Measurements from ENCODE around the gene MEST. TPM values are rescaled to one million over a fixed set of nuclear protein-coding genes. Genes with fewer than 3 reads are reported as not detected.
"Not testable (repeated sequence)": the region's sequence is repeated elsewhere in the genome, so short reads cannot be mapped to it uniquely, and the experiment has no call there.

MEST gene
- total RNA-seq, 1 experiment from 2014 or later, result 112 TPM

DNA sequence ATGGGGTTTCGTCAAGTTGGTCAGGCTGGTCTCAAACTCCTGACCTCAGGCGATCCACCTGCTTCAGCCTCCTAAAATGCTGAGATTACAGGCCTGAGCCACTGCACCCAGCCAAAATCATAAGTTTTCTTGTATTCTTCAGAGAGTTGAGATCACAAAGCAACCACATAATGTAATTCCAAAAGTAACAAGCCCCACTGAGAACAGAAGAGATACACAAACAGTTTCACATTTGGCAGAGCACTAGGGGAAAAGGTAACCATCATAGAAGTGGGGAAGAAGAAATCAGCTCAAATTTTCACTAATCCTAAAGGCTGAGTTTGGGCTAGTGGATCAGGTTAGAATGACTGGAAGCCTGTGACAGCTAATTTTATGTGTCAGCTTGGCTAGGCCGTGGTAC lies 45.6 kb upstream of the MEST start:
- no peaks in the 10 kb centered on the region for H4K20me1 ChIP-seq (ENCODE audit: control insufficient read depth, insufficient read depth, insufficient read length)
- H4K91ac ChIP-seq (ENCODE audit: insufficient read length, low read depth, low read length), result no peak overlapping the region
- H3K4ac ChIP-seq (ENCODE audit: low read depth, low read length), result no peak overlapping the region
- H2BK15ac ChIP-seq (ENCODE audit: low read depth, low read length), result no peak overlapping the region
- no peaks in the 10 kb centered on the region for H3K79me1 ChIP-seq (ENCODE audit: insufficient read depth, low read depth, low read length, poor library complexity, severe bottlenecking)
- Mint-ChIP-seq H3K27me3 (ENCODE audit: low read depth) (no peaks in the 10 kb centered on the region; the same call in 1 of the 2 replicates), H3K36me3 (ENCODE audit: insufficient read depth in 1 of 3, low read depth in 3 of 3) (peaks cover 3 to 8% (median 6%) of the 10 kb centered on the region in 3 experiments; a peak in 6 of 7 replicates), H3K4me3 (no peak overlapping the region), H3K4me1 (peaks cover 9 to 11% of the 10 kb centered on the region in 2 experiments), H3K9me3 (peaks cover 12 to 14% of the 10 kb centered on the region in 2 experiments), H3K27ac (no peak overlapping the region)
- peaks cover 4% of the 10 kb centered on the region for H3K23me2 ChIP-seq (ENCODE audit: insufficient read length, low read depth, low read length, poor library complexity, severe bottlenecking)
- no peak overlapping the region for H3K27ac ChIP-seq (ENCODE audit: insufficient read length, low read depth, low read length)
- H3K4me1 ChIP-seq (ENCODE audit: insufficient read depth, low read length), result peaks cover 4% of the 10 kb centered on the region
- H4K8ac ChIP-seq (replicated peaks; ENCODE audit: insufficient read length, low read depth, low read length), result no peak overlapping the region
- no peak overlapping the region for H2BK120ac ChIP-seq (ENCODE audit: low read depth, low read length, poor library complexity, severe bottlenecking)
- no peak overlapping the region for H3K18ac ChIP-seq (ENCODE audit: insufficient read length, low read depth, low read length)
- H3K14ac ChIP-seq (ENCODE audit: insufficient read depth, low read length), result no peak overlapping the region
- H3K27me3 ChIP-seq (ENCODE audit: insufficient read depth, low read length), result no peaks in the 10 kb centered on the region
- no peak overlapping the region for H4K5ac ChIP-seq (ENCODE audit: insufficient read length, low read depth, low read length)
- no peak overlapping the region for H2AK5ac ChIP-seq (ENCODE audit: insufficient read length, low read length)
- no peaks in the 10 kb centered on the region for H3K9me3 ChIP-seq (ENCODE audit: control insufficient read depth, low read depth, low read length)
- TF ChIP-seq, protein P1, sequence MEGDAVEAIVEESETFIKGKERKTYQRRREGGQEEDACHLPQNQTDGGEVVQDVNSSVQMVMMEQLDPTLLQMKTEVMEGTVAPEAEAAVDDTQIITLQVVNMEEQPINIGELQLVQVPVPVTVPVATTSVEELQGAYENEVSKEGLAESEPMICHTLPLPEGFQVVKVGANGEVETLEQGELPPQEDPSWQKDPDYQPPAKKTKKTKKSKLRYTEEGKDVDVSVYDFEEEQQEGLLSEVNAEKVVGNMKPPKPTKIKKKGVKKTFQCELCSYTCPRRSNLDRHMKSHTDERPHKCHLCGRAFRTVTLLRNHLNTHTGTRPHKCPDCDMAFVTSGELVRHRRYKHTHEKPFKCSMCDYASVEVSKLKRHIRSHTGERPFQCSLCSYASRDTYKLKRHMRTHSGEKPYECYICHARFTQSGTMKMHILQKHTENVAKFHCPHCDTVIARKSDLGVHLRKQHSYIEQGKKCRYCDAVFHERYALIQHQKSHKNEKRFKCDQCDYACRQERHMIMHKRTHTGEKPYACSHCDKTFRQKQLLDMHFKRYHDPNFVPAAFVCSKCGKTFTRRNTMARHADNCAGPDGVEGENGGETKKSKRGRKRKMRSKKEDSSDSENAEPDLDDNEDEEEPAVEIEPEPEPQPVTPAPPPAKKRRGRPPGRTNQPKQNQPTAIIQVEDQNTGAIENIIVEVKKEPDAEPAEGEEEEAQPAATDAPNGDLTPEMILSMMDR (conservative IDR thresholded peaks at IDR 0.05), result no peak
- no peak overlapping the region for H2AFZ ChIP-seq (ENCODE audit: low read length)
- no peaks in the 10 kb centered on the region for H3K79me2 ChIP-seq (ENCODE audit: insufficient read depth, low read length)
- H2BK5ac ChIP-seq (ENCODE audit: insufficient read length, low read length), result no peak overlapping the region
- no CpG with 5 or more reads among the region's 3 CpGs for WGBS (ENCODE audit: extremely low coverage, insufficient read length, low lambda C conversion rate)
- no peak overlapping the region for H3K4me2 ChIP-seq (ENCODE audit: insufficient read depth, insufficient read length, low read length)
- no peak overlapping the region for H3T11ph ChIP-seq (ENCODE audit: low read length)
- H2BK12ac ChIP-seq (ENCODE audit: insufficient read length, low read depth, low read length), result no peak overlapping the region
- no peak overlapping the region for H2BK20ac ChIP-seq (ENCODE audit: low read depth, low read length, poor library complexity, severe bottlenecking)
- no peak overlapping the region for H3K23ac ChIP-seq (ENCODE audit: insufficient read length, low read depth, low read length)
- DNase-seq, result no peak
- H3K9ac ChIP-seq (ENCODE audit: extremely low read depth, insufficient read length, low read length), result no peak overlapping the region
- no peak overlapping the region for H3K56ac ChIP-seq (ENCODE audit: insufficient read length, low read depth, low read length)

DNA sequence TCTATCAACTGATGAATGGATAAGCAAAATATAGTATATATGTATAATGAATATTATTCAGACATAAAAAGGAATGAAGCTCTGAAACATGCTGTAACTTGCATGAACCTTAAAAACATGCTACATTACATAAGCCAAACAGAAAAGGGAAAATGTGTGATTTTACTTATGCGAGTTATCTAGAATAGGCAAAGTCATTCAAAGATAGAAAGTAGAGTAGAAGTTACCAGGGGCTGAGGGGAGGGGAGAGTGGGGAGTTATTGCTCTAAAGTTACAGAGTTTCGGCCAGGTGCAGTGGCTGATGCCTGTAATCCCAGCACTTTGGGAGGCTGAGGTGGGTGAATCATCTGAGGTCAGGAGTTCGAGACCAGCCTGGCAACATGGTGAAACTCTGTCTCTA lies 40.5 kb upstream of the MEST start:
- not testable (repeated sequence) for DNase-seq; H3T11ph ChIP-seq (ENCODE audit: low read length); H3K4ac ChIP-seq (ENCODE audit: low read depth, low read length); H4K91ac ChIP-seq (ENCODE audit: insufficient read length, low read depth, low read length); H3K27ac Mint-ChIP-seq; H2BK15ac ChIP-seq (ENCODE audit: low read depth, low read length); H2AK5ac ChIP-seq (ENCODE audit: insufficient read length, low read length); H2BK20ac ChIP-seq (ENCODE audit: low read depth, low read length, poor library complexity, severe bottlenecking); H3K79me1 ChIP-seq (ENCODE audit: insufficient read depth, low read depth, low read length, poor library complexity, severe bottlenecking); H3K23ac ChIP-seq (ENCODE audit: insufficient read length, low read depth, low read length); H4K20me1 ChIP-seq (ENCODE audit: control insufficient read depth, insufficient read depth, insufficient read length); H4K5ac ChIP-seq (ENCODE audit: insufficient read length, low read depth, low read length); H3K18ac ChIP-seq (ENCODE audit: insufficient read length, low read depth, low read length); H3K14ac ChIP-seq (ENCODE audit: insufficient read depth, low read length); H3K36me3 Mint-ChIP-seq (ENCODE audit: insufficient read depth in 1 of 3, low read depth in 3 of 3); H3K27ac ChIP-seq (ENCODE audit: insufficient read length, low read depth, low read length); H2BK120ac ChIP-seq (ENCODE audit: low read depth, low read length, poor library complexity, severe bottlenecking); H2BK12ac ChIP-seq (ENCODE audit: insufficient read length, low read depth, low read length); H3K4me1 ChIP-seq (ENCODE audit: insufficient read depth, low read length); H3K27me3 ChIP-seq (ENCODE audit: insufficient read depth, low read length); H3K4me3 Mint-ChIP-seq; H3K4me1 Mint-ChIP-seq; H3K23me2 ChIP-seq (ENCODE audit: insufficient read length, low read depth, low read length, poor library complexity, severe bottlenecking); H3K27me3 Mint-ChIP-seq (ENCODE audit: low read depth); H2AFZ ChIP-seq (ENCODE audit: low read length); H3K4me2 ChIP-seq (ENCODE audit: insufficient read depth, insufficient read length, low read length); H3K9me3 ChIP-seq (ENCODE audit: control insufficient read depth, low read depth, low read length); H3K56ac ChIP-seq (ENCODE audit: insufficient read length, low read depth, low read length); H4K8ac ChIP-seq (replicated peaks; ENCODE audit: insufficient read length, low read depth, low read length); H3K79me2 ChIP-seq (ENCODE audit: insufficient read depth, low read length); H2BK5ac ChIP-seq (ENCODE audit: insufficient read length, low read length); H3K9ac ChIP-seq (ENCODE audit: extremely low read depth, insufficient read length, low read length)
- peaks cover 11 to 12% of the 10 kb centered on the region in 2 experiments for H3K9me3 Mint-ChIP-seq
- no CpG with 5 or more reads among the region's 3 CpGs for WGBS (ENCODE audit: extremely low coverage, insufficient read length, low lambda C conversion rate)
